Trophoblast cell (in vitro differentiated cells and primary cell): ENCODE measurements around the gene PPP2R3A.

Experiments used
- DNase-seq, 2 donors: peaks; one replicate each; pipeline ENCODE4 v3.0.0-alpha.2; 2016
- H2AFZ ChIP-seq: 2 replicates; pipeline ENCODE4 v1.6.1; 2013; ENCODE audit warnings: low read length, moderate library complexity, mild to moderate bottlenecking; ENCODE audit not compliant: insufficient read depth, poor library complexity
- H2AK5ac ChIP-seq: 2 replicates; pipeline ENCODE4 v1.6.1; 2013; ENCODE audit warnings: mild to moderate bottlenecking, low read length
- H2BK120ac ChIP-seq: 2 replicates; pipeline ENCODE4 v1.6.1; 2013; ENCODE audit warnings: low read length, mild to moderate bottlenecking, moderate library complexity; ENCODE audit not compliant: insufficient read depth, poor library complexity
- H2BK12ac ChIP-seq: 2 replicates; pipeline ENCODE4 v1.6.1; 2013; ENCODE audit warnings: mild to moderate bottlenecking, low read length, moderate library complexity
- H2BK5ac ChIP-seq: 2 replicates; pipeline ENCODE4 v1.6.1; 2013; ENCODE audit warnings: low read length, low read depth, moderate library complexity, mild to moderate bottlenecking; ENCODE audit not compliant: poor library complexity
- H3K14ac ChIP-seq: 2 replicates; pipeline ENCODE4 v1.6.1; 2013; ENCODE audit warnings: mild to moderate bottlenecking, low read length
- H3K18ac ChIP-seq: 2 replicates; pipeline ENCODE4 v1.6.1; 2013; ENCODE audit warnings: mild to moderate bottlenecking, low read length
- H3K23ac ChIP-seq: 2 replicates; pipeline ENCODE4 v1.6.1; 2013; ENCODE audit warnings: low read length
- H3K27ac ChIP-seq: 2 replicates; pipeline ENCODE4 v1.5.1; 2013; ENCODE audit warnings: low read depth, mild to moderate bottlenecking, inconsistent platforms, low read length, moderate library complexity
- H3K27me3 ChIP-seq: 2 replicates; pipeline ENCODE4 v1.6.1; 2013; ENCODE audit warnings: inconsistent platforms, mild to moderate bottlenecking, low read length, moderate library complexity; ENCODE audit not compliant: insufficient read depth
- H3K36me3 ChIP-seq, 2 experiments: 1 replicate in 1 of 2; 2 replicates in 1 of 2; pipeline ENCODE4 v1.6.1; 2013; ENCODE audit warnings: low read length in 2 of 2, mild to moderate bottlenecking in 2 of 2, moderate library complexity in 1 of 2; ENCODE audit not compliant: insufficient read depth in 2 of 2, control insufficient read depth in 1 of 2
- H3K4ac ChIP-seq: 2 replicates; pipeline ENCODE4 v1.6.1; 2013; ENCODE audit warnings: low read depth, mild to moderate bottlenecking, low read length, moderate library complexity
- H3K4me1 ChIP-seq, 2 experiments: 1 replicate in 1 of 2; 2 replicates in 1 of 2; pipeline ENCODE4 v1.6.1; 2013; ENCODE audit warnings: low read length in 2 of 2, mild to moderate bottlenecking in 2 of 2, moderate library complexity in 1 of 2; ENCODE audit not compliant: insufficient read depth in 2 of 2, control insufficient read depth in 1 of 2
- H3K4me2 ChIP-seq: 2 replicates; pipeline ENCODE4 v1.6.1; 2013; ENCODE audit warnings: inconsistent platforms, mild to moderate bottlenecking, low read length, moderate library complexity
- H3K4me3 ChIP-seq: 2 replicates; pipeline ENCODE4 v1.5.1; 2013; ENCODE audit warnings: mild to moderate bottlenecking, low read depth, low read length, inconsistent platforms
- H3K79me1 ChIP-seq: one replicate; pipeline ENCODE4 v1.6.1; 2013; ENCODE audit warnings: low read length
- H3K79me2 ChIP-seq: 2 replicates; pipeline ENCODE4 v1.6.1; 2013; ENCODE audit warnings: low read length, mild to moderate bottlenecking; ENCODE audit not compliant: control insufficient read depth, insufficient read depth, poor library complexity
- H3K9ac ChIP-seq: 2 replicates; pipeline ENCODE4 v1.6.1; 2013; ENCODE audit warnings: mild to moderate bottlenecking, low read length
- H3K9me3 ChIP-seq: 2 replicates; pipeline ENCODE4 v1.6.1; 2013; ENCODE audit warnings: low read depth, mild to moderate bottlenecking, control low read depth, inconsistent platforms, low read length; ENCODE audit not compliant: insufficient read depth
- H4K12ac ChIP-seq: 2 replicates; pipeline ENCODE4 v1.6.1; 2013; ENCODE audit warnings: low read depth, mild to moderate bottlenecking, low read length, moderate library complexity
- H4K8ac ChIP-seq: 2 replicates; pipeline ENCODE4 v1.6.1; 2013; ENCODE audit warnings: low read depth, mild to moderate bottlenecking, low read length, moderate library complexity
- H4K91ac ChIP-seq: one replicate; pipeline ENCODE4 v1.6.1; 2013; ENCODE audit warnings: low read depth, mild to moderate bottlenecking, low read length, moderate library complexity
- WGBS: extraction: QIAGEN DNeasy Blood & Tissue Kit; methylation state at CpG from one replicate; pipeline ENCODE4 v1.1.7; 2013; ENCODE audit warnings: missing lambda C conversion rate; ENCODE audit not compliant: insufficient read length, insufficient coverage; ENCODE audit errors: extremely low coverage; 5-methylcytosine and 5-hydroxymethylcytosine counted together

PPP2R3A gene

DNA sequence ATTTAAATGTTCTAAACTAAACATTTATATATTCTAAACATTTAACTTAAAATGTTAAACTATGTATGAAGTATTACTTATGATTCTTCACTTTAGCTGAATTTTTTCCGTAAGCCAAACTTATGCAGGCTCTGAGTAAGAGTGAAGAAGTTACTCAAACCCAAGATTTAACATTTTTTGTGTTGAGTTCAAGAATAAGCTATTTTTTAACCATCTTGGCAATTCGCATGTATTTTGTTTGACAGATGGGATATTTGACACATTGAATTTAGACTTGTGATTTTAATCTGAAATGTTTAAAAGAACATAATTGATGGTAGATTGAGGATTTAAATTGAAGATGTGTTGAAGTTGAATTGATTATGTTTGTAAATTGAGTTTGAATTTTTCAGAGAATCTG, 14.6 kb upstream of the PPP2R3A start:
- Histone ChIP-seq H3K18ac (no peak overlapping the region), H3K79me1 (no peaks in the 10 kb centered on the region), H4K91ac (no peak overlapping the region), H2BK120ac (no peak overlapping the region), H4K8ac (no peak overlapping the region), H4K12ac (no peak overlapping the region), H3K27me3 (no peaks in the 10 kb centered on the region), H3K4me1 (no peaks in the 10 kb centered on the region), H3K4me2 (no peak overlapping the region), H3K23ac (no peak overlapping the region), H3K9me3 (no peaks in the 10 kb centered on the region), H3K4me3 (no peak overlapping the region), H2BK5ac (no peak overlapping the region), H3K36me3 (no peaks in the 10 kb centered on the region), H3K4ac (no peak overlapping the region), H3K14ac (no peak overlapping the region), H2BK12ac (no peak overlapping the region), H3K79me2 (no peaks in the 10 kb centered on the region), H3K27ac (no peak overlapping the region), H3K9ac (no peak overlapping the region), H2AFZ (no peak overlapping the region), H2AK5ac (no peak overlapping the region)
- DNase-seq = no peak
- WGBS = no CpG with 5 or more reads among the region's 2 CpGs

DNA sequence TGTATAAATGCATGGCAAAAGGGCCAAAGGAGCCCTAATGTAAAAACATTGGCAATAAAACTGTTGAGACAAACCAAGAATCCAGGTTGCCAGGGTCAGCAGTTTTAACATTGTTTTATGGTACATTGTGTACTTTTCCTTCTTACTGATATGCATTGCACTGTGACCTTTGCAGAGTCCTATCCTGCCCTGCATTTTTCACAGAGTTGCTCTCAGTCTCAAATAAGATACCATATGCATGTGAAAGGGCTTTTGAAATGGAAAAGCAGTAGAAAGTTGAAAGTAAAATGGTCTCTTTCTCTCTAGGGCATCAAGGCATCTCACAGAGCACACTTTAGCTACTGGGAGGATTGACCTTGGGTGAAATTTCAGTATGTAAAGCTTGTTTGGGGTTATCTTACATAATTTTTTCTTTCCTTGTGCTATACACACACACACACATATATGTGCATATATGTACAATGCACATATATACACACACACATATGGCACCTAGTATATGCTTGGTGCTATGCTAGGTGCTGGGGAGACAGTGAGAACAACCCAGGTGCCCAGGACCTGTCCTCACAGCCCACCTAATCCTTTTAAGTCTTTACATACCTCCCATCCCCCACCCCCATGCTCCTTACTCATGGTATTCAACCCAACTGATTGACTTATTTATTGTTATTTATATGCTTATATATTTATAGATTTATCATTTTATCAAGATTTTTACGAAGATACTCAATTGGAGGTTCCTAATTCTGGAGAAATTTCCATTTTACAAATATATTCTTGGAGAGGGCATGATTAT, 1.2 kb upstream of the PPP2R3A start:
- H4K12ac ChIP-seq = no peak overlapping the region
- H2AFZ ChIP-seq = no peak overlapping the region
- H3K36me3 ChIP-seq = peaks cover 0 to 2% of the 10 kb centered on the region in 2 experiments
- WGBS = no CpG with 5 or more reads among the region's 1 CpG
- no peak overlapping the region for H2BK5ac ChIP-seq
- H3K27me3 ChIP-seq = no peaks in the 10 kb centered on the region
- peaks cover 10% of the 10 kb centered on the region for H3K79me1 ChIP-seq
- no peak overlapping the region for H2BK12ac ChIP-seq
- DNase-seq = no peak
- no peak overlapping the region for H2BK120ac ChIP-seq
- H3K18ac ChIP-seq = no peak overlapping the region
- no peak overlapping the region for H3K9ac ChIP-seq
- H3K79me2 ChIP-seq = peaks cover 15% of the 10 kb centered on the region
- H3K4me2 ChIP-seq = no peak overlapping the region
- no peak overlapping the region for H3K4me3 ChIP-seq
- H3K4me1 ChIP-seq = peaks cover 0 to 8% of the 10 kb centered on the region in 2 experiments
- H3K27ac ChIP-seq = no peak overlapping the region
- no peak overlapping the region for H3K4ac ChIP-seq
- H3K23ac ChIP-seq = no peak overlapping the region
- H4K91ac ChIP-seq = no peak overlapping the region
- no peak overlapping the region for H3K14ac ChIP-seq
- no peaks in the 10 kb centered on the region for H3K9me3 ChIP-seq
- H2AK5ac ChIP-seq = no peak overlapping the region
- H4K8ac ChIP-seq = no peak overlapping the region

DNA sequence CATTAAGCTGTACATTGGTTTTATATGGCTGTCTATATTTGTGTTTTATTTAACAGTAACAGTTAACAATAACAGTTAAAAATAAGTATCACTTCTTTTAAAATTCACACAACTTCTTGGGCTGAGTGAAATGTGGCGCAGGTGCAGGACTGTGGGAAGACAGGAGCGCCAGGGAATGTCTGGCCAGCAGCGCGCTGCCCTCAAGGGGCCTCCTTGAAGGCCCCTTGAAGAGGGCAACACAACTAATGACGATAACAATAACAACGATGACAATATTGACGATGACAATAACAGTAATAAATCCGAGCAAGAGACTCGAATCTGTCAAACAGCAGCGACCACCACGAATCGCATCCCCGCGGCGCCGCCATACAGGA, 411 bp upstream of the PPP2R3A start:
- no peak overlapping the region for H3K14ac ChIP-seq
- H4K12ac ChIP-seq = no peak overlapping the region
- H3K4me1 ChIP-seq = peaks cover 0 to 8% of the 10 kb centered on the region in 2 experiments
- H4K8ac ChIP-seq = no peak overlapping the region
- no peaks in the 10 kb centered on the region for H3K9me3 ChIP-seq
- no peak overlapping the region for H3K18ac ChIP-seq
- no peak overlapping the region for H2BK120ac ChIP-seq
- H2AK5ac ChIP-seq = no peak overlapping the region
- H3K27ac ChIP-seq = no peak overlapping the region
- peaks cover 10% of the 10 kb centered on the region for H3K79me1 ChIP-seq
- no peak overlapping the region for H3K4me3 ChIP-seq
- H3K9ac ChIP-seq = no peak overlapping the region
- no peaks in the 10 kb centered on the region for H3K27me3 ChIP-seq
- peaks cover 0 to 2% of the 10 kb centered on the region in 2 experiments for H3K36me3 ChIP-seq
- H2BK5ac ChIP-seq = no peak overlapping the region
- H4K91ac ChIP-seq = no peak overlapping the region
- no peak overlapping the region for H3K4ac ChIP-seq
- no CpG with 5 or more reads among the region's 16 CpGs for WGBS
- no peak overlapping the region for H2BK12ac ChIP-seq
- peak overlapping the region; percentile 57 for H2AFZ ChIP-seq
- H3K4me2 ChIP-seq = peak overlapping the region; percentile 50
- H3K79me2 ChIP-seq = peaks cover 15% of the 10 kb centered on the region
- no peak overlapping the region for H3K23ac ChIP-seq
- no peak for DNase-seq

DNA sequence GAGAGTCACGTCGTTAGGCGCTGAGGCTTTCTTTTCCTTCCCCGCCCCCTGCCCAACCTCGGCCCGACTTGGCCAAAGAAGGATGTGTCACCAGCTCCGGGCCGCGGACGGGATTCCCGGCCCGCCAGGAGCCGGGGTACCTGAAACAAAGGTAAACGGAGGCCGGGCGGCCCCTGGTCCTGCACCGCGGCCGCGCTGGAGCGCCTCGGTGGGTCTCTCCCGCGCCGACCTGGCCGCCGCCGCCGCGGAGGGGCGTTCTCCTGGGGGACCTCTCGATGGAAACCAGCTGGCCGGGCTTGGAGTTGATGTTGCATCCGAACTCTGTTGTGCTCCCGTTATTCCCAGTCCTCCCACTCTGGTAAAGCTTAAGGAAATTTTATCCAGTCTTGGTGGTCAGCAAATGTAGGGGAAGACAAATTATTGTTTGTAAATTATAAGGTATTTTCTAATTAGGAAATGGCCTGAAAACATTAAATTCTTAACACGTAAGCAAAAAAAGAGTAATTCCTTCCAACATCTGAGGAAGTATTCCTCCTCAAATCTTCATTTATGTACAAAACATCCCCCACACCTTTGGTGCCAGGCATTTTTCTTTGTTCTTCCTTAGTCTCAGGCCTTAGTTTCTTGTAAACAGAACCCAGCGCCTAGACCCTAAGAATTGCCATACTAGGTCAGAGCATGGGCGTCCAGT, 888 bp downstream of the PPP2R3A start:
- Histone ChIP-seq H4K91ac (peak overlapping the region; percentile 91), H2AFZ (peak overlapping the region; percentile 95)

More for the DNA sequence above, 888 bp downstream of the PPP2R3A start:
- H4K12ac ChIP-seq = peak overlapping the region; percentile 94
- DNase-seq = peak in 1 of 2 donors; percentile 16
- H3K4me1 ChIP-seq = peaks cover 0 to 10% of the 10 kb centered on the region in 2 experiments
- peak overlapping the region; percentile 73 for H3K27ac ChIP-seq
- H3K23ac ChIP-seq = no peak overlapping the region
- H3K79me2 ChIP-seq = peaks cover 15% of the 10 kb centered on the region
- H3K4me2 ChIP-seq = peak overlapping the region; percentile 72
- H2BK5ac ChIP-seq = peak overlapping the region; percentile 90
- H3K27me3 ChIP-seq = no peaks in the 10 kb centered on the region
- H3K18ac ChIP-seq = peak overlapping the region; percentile 98
- peak overlapping the region; percentile 88 for H3K14ac ChIP-seq
- no CpG with 5 or more reads among the region's 38 CpGs for WGBS
- H2BK120ac ChIP-seq = peak overlapping the region; percentile 81
- H3K36me3 ChIP-seq = peaks cover 0 to 2% of the 10 kb centered on the region in 2 experiments
- H3K9ac ChIP-seq = peak overlapping the region; percentile 86
- peaks cover 10% of the 10 kb centered on the region for H3K79me1 ChIP-seq
- H4K8ac ChIP-seq = peak overlapping the region; percentile 91
- peak overlapping the region; percentile 91 for H3K4ac ChIP-seq
- no peak overlapping the region for H2BK12ac ChIP-seq
- peak overlapping the region; percentile 35 for H2AK5ac ChIP-seq
- H3K9me3 ChIP-seq = no peaks in the 10 kb centered on the region
- H3K4me3 ChIP-seq = peak overlapping the region; percentile 97
